Nephron progenitor cell (in vitro differentiated cells): ENCODE data around the gene ERCC6L.
A peak's percentile ranks its signal among the peaks of the same experiment; 100 is the strongest.

Source experiments
- DNase-seq: peaks from one replicate; pipeline ENCODE4 v3.0.0; 2021
- H3K27ac Mint-ChIP-seq: 2 replicates; pipeline ENCODE4 v1.8.0; 2021; ENCODE audit warnings: mild to moderate bottlenecking, moderate library complexity, mixed read lengths
- H3K27me3 Mint-ChIP-seq: 2 replicates; pipeline ENCODE4 v1.8.0; 2021; ENCODE audit warnings: mild to moderate bottlenecking, low read depth, mixed read lengths; ENCODE audit not compliant: poor library complexity
- H3K36me3 Mint-ChIP-seq: 2 replicates; pipeline ENCODE4 v1.8.0; 2021; ENCODE audit warnings: low read depth, mixed read lengths
- H3K4me1 Mint-ChIP-seq: 2 replicates; pipeline ENCODE4 v1.8.0; 2021; ENCODE audit warnings: mixed read lengths
- H3K4me3 Mint-ChIP-seq: 2 replicates; pipeline ENCODE4 v1.8.0; 2021; ENCODE audit warnings: mild to moderate bottlenecking, moderate library complexity, mixed read lengths
- H3K9me3 Mint-ChIP-seq: 2 replicates; pipeline ENCODE4 v1.8.0; 2021; ENCODE audit warnings: mild to moderate bottlenecking, moderate library complexity, mixed read lengths
- TF ChIP-seq, protein P1 (sequence below): fragments of 200-600 bp; sonication (generic); IDR thresholded peaks from 2 replicates; pipeline ENCODE4 v1.5.0; 2021; ENCODE audit warnings: antibody characterized with exemption

Gene ERCC6L

DNA sequence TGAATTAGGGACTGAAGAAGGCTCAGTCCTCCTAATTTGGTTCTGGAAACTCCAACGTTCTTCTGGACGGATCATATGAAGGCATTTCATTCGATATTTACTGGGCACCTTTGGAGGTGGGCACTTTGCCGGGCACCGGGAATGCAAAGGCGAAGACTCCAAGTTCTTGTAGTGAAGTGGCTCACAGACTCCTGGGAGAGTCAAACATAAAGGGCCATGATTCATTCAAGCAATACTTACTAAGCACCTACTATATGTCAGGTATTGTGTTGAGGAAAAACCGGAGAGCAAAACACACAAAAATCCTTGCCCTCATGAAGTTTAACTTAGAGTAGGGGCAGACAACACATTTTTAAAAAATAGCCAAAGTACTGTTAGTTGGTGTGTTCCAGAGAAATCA, 17.0 kb upstream of the ERCC6L start:
- H3K36me3 Mint-ChIP-seq = peaks cover 6% of the 10 kb centered on the region
- peak overlapping the region; percentile 64 for H3K4me3 Mint-ChIP-seq
- peaks cover 29% of the 10 kb centered on the region for H3K4me1 Mint-ChIP-seq
- DNase-seq = no peak
- TF ChIP-seq, protein P1, sequence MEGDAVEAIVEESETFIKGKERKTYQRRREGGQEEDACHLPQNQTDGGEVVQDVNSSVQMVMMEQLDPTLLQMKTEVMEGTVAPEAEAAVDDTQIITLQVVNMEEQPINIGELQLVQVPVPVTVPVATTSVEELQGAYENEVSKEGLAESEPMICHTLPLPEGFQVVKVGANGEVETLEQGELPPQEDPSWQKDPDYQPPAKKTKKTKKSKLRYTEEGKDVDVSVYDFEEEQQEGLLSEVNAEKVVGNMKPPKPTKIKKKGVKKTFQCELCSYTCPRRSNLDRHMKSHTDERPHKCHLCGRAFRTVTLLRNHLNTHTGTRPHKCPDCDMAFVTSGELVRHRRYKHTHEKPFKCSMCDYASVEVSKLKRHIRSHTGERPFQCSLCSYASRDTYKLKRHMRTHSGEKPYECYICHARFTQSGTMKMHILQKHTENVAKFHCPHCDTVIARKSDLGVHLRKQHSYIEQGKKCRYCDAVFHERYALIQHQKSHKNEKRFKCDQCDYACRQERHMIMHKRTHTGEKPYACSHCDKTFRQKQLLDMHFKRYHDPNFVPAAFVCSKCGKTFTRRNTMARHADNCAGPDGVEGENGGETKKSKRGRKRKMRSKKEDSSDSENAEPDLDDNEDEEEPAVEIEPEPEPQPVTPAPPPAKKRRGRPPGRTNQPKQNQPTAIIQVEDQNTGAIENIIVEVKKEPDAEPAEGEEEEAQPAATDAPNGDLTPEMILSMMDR = no peak
- H3K9me3 Mint-ChIP-seq = peaks cover 58% of the 10 kb centered on the region
- H3K27ac Mint-ChIP-seq = no peak overlapping the region
- peaks cover 6% of the 10 kb centered on the region for H3K27me3 Mint-ChIP-seq

DNA sequence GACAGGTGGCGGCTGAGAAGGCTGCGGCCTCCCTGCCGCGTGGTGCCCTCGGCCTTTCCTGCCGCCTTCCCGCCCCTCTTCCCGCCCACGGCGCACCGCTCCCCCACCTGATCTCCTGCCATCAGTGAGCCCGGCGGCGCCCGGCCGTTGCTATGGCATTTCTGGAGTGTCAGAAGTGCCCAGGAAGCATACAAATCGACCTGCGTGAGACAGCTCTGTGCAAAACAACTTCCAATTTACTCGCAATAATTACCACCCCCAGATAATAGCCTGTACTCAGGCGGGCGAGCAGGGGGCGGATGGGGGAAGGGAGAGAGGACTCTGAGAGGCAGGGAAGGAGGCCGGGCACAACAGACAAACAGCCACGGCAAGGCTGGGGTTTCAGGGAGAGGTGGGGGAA, 16.6 kb upstream of the ERCC6L start:
- TF ChIP-seq, protein P1 = no peak
- peaks cover 6% of the 10 kb centered on the region for H3K36me3 Mint-ChIP-seq
- peaks cover 26% of the 10 kb centered on the region for H3K4me1 Mint-ChIP-seq
- H3K4me3 Mint-ChIP-seq = peak overlapping the region; percentile 64
- H3K27ac Mint-ChIP-seq = no peak overlapping the region
- peak; percentile 35 for DNase-seq
- H3K9me3 Mint-ChIP-seq = peaks cover 54% of the 10 kb centered on the region
- H3K27me3 Mint-ChIP-seq = peaks cover 6% of the 10 kb centered on the region

DNA sequence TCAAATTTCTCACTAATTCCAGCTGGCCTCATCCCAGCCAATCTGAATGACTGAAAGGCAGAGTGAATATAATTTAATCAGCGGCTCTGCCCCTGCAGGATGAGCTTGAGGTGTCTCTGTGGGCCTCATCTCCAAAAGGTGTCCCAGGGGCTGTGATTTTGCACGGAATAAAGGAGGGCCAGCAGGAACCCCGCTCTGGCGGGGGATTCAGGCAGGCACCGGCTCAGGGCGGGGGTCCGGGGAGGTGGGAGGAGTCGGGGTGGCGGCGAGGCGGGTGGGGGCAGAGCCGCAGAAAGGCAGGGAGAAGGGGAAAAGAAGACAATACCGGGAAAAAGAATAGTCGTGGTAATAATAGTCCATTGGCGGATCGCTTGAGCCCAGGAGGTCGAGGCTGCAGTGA, 16.0 kb upstream of the ERCC6L start:
- Mint-ChIP-seq H3K9me3 (peaks cover 50% of the 10 kb centered on the region), H3K36me3 (peaks cover 6% of the 10 kb centered on the region), H3K4me1 (peaks cover 24% of the 10 kb centered on the region), H3K27ac (no peak overlapping the region), H3K4me3 (peak overlapping the region; percentile 37), H3K27me3 (peaks cover 6% of the 10 kb centered on the region)
- DNase-seq = peak; percentile 18
- TF ChIP-seq, protein P1 = no peak

DNA sequence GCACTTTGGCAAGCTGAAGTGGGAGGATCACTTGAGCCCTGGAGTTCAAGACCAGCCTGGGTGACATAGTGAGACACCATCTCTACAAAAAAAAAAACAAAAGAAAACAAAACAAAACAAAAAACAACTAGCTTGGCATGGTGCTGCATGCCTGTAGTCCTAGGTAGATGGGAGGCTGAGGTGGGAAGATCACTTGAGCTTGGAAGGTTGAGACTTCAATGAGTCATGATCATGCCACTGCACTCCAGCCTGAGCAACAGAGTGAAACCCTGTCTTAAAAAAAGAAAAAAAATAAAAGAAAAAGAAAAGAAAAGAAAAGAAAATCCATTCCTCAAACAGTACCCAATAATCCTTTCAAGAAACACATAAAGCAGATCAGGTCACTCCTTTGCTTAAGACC, 14.9 kb upstream of the ERCC6L start:
- Mint-ChIP-seq H3K9me3 (peaks cover 52% of the 10 kb centered on the region), H3K27ac (no peak overlapping the region), H3K36me3 (peaks cover 6% of the 10 kb centered on the region), H3K4me3 (no peak overlapping the region), H3K27me3 (peaks cover 6% of the 10 kb centered on the region), H3K4me1 (peaks cover 24% of the 10 kb centered on the region)
- TF ChIP-seq, protein P1 = no peak
- no peak for DNase-seq

DNA sequence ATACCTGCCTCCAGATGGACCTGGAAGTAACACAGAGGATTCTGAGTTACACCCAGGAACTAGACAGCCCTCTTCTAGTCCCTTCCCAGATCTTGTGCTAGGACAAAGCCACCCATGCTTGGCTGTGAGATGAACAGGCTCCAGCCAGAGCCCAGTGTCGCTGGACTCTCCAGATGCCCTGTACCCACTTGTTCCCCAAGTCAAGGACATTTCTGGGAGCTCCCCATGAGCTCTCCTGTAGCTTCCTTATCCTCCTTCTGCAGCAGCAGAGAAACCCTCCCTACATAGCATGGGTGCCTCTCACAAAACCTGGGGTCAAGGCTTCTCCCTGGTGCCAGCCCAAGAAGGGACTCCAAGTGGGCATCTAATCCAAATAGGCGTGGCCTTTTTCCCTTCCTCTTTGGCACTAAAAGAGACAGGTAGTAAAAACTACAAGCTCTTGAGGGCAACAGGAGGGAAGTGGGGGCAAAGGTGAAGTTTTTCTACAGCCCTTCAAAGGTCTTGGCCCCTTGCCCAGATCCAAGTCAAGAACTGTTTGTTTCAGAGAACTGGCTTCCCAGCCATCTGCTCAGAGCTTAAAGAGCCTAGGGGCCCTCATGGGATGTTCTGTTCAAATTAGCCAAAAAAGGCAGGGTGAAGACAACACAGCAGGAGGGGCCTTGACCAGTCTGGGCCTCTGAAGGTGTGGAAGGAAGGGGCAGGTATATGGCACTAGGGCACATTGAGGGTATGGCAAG, 8.5 kb upstream of the ERCC6L start:
- Mint-ChIP-seq H3K4me1 (no peaks in the 10 kb centered on the region), H3K4me3 (no peak overlapping the region), H3K27ac (no peak overlapping the region), H3K27me3 (no peaks in the 10 kb centered on the region), H3K36me3 (peaks cover 5% of the 10 kb centered on the region), H3K9me3 (peaks cover 56% of the 10 kb centered on the region)
- no peak for DNase-seq
- TF ChIP-seq, protein P1 = no peak
